Central memory CD8-positive, alpha-beta T cell (primary cell): ENCODE measurements around the gene KCNK5.

ENCODE experiments used
- ATAC-seq: fragments of 150-1000 bp; cut with Tn5 transposase; replicated peaks from 2 replicates; pipeline ENCODE4 v1.10.0; 2022; ENCODE audit warnings: mild to moderate bottlenecking, moderate FRiP score, moderate number of reproducible peaks; ENCODE audit not compliant: poor library complexity, severe bottlenecking; ENCODE audit errors: extremely low read depth
- DNase-seq, 2 donors: peaks; one replicate each; pipeline ENCODE4 v3.0.0; 2021; ENCODE audit warnings: low spot score in 2 of 2
- H3K27ac Mint-ChIP-seq: one replicate; pipeline ENCODE4 v1.8.0; 2022; ENCODE audit warnings: low read depth, mild to moderate bottlenecking, moderate library complexity, mixed read lengths
- H3K27me3 Mint-ChIP-seq: one replicate; pipeline ENCODE4 v1.8.0; 2022; ENCODE audit warnings: mixed read lengths
- H3K36me3 Mint-ChIP-seq: one replicate; pipeline ENCODE4 v1.8.0; 2022; ENCODE audit warnings: mild to moderate bottlenecking, moderate library complexity, mixed read lengths; ENCODE audit not compliant: insufficient read depth
- H3K4me1 Mint-ChIP-seq: one replicate; pipeline ENCODE4 v1.8.0; 2022; ENCODE audit warnings: mixed read lengths
- H3K4me3 Mint-ChIP-seq: one replicate; pipeline ENCODE4 v1.8.0; 2022; ENCODE audit warnings: mild to moderate bottlenecking, moderate library complexity, mixed read lengths
- H3K9me3 Mint-ChIP-seq: one replicate; pipeline ENCODE4 v1.8.0; 2022; ENCODE audit warnings: mixed read lengths

The KCNK5 gene

DNA sequence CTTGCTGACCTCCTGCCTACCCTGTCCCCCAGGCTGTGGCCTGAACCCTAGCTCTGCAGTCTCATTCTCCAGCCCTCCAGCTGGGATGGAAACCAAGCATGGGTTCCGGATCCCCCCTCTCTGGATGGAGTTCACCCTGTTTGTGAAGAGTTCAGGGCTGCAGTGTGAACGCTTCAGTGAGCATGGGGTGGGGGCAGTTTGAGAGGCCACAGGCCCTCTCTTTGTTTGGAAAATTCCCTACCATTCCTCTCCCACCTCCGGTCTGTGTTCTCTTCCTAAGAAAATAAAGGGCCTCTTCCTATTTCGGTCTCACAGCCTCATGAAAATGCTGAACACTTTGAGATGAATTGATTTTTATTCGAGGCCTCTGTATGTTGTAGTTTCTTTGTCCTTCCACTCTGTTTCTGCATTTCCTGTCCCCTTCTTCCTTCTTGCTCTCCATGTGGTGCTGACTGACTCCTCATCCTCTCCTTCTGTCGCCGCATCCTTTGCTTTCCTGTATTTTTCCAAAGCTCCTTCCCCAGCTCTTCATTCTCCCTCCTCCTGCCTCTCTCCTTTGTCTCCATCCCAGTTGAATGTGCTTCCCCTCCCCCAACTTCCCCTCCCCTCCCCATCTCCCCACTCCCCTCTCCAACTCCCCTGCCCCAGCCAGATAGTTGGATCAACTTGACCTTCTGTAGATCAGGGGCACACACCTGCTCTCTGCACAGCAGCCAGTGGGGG, 2.4 kb upstream of the KCNK5 start:
- Mint-ChIP-seq H3K27ac (no peak overlapping the region), H3K36me3 (no peaks in the 10 kb centered on the region), H3K4me1 (peaks cover 22% of the 10 kb centered on the region), H3K4me3 (no peak overlapping the region), H3K27me3 (peaks cover 20% of the 10 kb centered on the region), H3K9me3 (no peaks in the 10 kb centered on the region)
- DNase-seq = no peak
- ATAC-seq = no peak

DNA sequence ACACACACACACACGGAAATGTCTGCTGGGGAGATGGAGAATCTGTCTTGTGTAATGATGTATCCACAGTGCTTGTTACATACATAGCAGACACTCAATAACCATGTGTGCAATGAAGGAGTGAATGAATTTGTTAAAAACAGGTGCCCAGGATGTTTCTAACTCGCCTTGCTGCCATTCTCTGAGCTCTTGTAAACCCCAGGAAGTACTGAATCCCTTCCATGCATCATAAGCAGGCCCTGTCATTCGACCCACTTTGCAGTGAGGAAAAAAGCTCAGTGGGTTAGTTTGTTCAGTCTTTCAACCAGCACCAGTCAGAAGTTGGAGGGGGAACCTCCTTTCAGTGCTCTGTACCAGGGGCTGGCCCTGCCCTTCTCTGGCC, 1.4 kb upstream of the KCNK5 start:
- Mint-ChIP-seq H3K27me3 (peaks cover 20% of the 10 kb centered on the region), H3K9me3 (no peaks in the 10 kb centered on the region), H3K36me3 (peaks cover 1% of the 10 kb centered on the region), H3K27ac (peak overlapping the region; percentile 70), H3K4me3 (peak overlapping the region; percentile 73), H3K4me1 (peaks cover 32% of the 10 kb centered on the region)
- ATAC-seq (no peak), DNase-seq (no peak)

DNA sequence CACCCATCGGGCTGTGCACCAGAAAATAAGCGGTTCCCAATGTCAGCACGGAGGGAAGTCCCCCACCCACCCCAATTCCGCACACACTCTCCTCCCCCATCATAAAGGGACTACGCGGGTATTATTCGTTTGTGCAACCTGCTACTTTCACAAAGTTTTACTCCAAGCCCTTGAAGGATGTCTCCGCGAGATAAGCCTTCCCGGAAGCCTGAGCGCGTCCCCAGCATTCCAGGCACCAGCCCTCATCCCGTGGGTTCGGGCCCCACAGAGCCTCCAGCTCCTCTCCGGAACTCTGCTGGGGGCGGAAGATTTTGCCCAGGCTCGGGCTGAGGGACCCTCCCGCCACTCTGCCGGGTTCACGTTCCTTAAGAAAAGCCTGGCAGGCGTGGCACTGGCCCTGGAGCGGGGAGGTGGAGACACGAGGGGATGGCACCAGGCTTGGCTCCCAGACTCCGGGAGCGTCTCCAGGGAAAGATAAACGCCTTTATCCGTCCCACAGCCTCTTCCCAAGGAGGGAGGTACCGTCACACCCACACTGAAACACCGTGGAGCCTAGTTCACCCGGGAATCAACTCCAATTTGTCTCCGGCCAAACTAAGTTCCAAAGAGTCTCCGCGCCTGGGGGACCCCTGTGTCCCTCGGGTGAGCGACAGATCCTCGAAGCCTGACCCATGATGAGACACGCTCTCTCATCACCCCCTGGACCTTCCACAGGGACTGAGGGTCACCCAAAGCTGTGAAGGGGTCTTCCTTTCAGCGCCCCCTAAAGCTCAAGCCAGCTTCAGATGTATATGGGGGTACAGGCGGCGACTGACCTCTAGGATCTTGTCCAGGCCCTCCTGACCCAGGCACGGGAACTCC, 934 bp downstream of the KCNK5 start:
- Mint-ChIP-seq H3K36me3 (peaks cover 1% of the 10 kb centered on the region), H3K27ac (peak overlapping the region; percentile 53), H3K9me3 (no peaks in the 10 kb centered on the region), H3K4me1 (peaks cover 32% of the 10 kb centered on the region), H3K4me3 (peak overlapping the region; percentile 73), H3K27me3 (peaks cover 20% of the 10 kb centered on the region)
- DNase-seq = no peak
- no peak for ATAC-seq

DNA sequence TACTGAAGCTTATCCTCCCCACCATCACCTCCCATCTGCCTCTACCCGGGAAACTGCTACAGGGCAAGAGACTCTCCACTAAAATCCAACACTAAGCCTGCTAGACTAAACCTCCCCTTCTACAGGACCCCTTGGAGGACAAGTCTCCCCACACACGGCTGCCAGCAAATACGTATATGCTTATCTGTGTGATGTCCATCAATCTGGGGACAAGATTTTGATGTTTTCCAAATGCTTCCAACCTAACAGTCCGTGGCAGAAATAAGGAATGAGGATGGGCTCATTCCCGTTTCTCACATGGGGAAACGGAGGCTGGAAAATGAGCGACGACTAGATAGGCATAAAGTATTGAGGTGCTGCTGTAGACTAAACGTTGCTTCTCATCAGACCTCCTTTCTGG, 1.8 kb downstream of the KCNK5 start:
- H3K27ac Mint-ChIP-seq = peak overlapping the region; percentile 54
- H3K4me3 Mint-ChIP-seq = peak overlapping the region; percentile 73
- peaks cover 1% of the 10 kb centered on the region for H3K36me3 Mint-ChIP-seq
- DNase-seq = no peak
- no peak for ATAC-seq
- no peaks in the 10 kb centered on the region for H3K9me3 Mint-ChIP-seq
- peaks cover 20% of the 10 kb centered on the region for H3K27me3 Mint-ChIP-seq
- H3K4me1 Mint-ChIP-seq = peaks cover 32% of the 10 kb centered on the region

DNA sequence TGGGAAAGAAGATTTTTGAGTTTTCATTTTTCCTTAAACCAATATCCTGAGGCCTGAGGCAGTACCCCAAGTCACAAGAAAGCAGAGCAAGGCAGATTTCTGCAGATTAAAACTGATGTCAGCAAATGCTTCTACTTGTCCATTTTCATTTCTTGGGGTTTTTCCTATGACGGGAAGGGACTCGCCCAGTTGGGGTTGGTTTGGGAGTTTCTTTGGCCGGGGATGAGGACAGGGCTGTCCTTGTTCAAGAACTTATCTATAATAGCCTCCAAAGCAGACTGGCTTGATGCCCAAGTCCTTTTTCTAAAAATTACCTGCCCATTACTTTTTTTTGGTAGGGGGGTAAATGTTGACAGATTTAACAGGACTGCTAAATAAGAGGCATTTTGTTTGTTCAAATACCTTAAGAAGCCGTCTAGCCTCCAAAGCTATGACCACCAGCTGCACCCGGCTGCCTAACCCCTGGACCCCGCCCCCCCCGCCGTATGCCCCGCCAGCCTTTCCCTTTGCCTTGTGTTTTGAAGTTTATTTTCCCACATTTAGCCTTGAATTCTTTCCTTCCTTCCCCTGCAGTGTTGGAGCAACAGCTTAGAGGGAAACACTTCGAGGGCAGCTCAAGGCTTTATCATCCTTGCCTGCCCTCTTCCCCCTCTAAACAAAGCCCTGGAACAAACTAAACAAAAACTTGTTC, 2.5 kb downstream of the KCNK5 start:
- peaks cover 1% of the 10 kb centered on the region for H3K36me3 Mint-ChIP-seq
- no peaks in the 10 kb centered on the region for H3K9me3 Mint-ChIP-seq
- peak overlapping the region; percentile 54 for H3K27ac Mint-ChIP-seq
- DNase-seq (no peak), ATAC-seq (no peak)
- H3K4me1 Mint-ChIP-seq = peaks cover 35% of the 10 kb centered on the region
- peak overlapping the region; percentile 73 for H3K4me3 Mint-ChIP-seq
- peaks cover 20% of the 10 kb centered on the region for H3K27me3 Mint-ChIP-seq

DNA sequence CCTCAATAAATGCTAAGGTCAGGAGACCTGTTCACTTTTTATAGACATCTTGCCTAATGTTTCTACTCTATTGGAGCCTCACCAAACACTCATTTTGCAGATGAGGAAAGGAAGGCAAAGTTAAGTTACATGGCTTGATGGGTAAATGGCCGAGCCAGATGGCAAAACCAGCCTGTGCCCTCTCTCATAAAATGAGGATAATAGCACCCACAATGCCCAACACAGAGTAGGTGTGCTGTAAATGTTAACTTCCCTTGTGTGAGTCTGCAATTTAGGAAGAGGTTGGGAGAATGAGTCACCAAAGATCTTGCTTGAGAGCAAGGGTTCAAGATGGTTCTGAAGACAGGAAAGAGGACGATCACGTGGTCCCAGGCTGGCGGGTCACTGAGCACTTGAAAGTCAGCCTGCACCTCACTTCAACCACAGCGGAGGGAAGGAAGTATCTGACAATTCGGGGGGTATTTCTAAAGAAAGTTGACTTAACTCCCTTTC, 3.3 kb downstream of the KCNK5 start:
- Mint-ChIP-seq H3K27me3 (peaks cover 12% of the 10 kb centered on the region), H3K9me3 (no peaks in the 10 kb centered on the region), H3K4me1 (peaks cover 36% of the 10 kb centered on the region), H3K36me3 (peaks cover 1% of the 10 kb centered on the region), H3K4me3 (peak overlapping the region; percentile 50), H3K27ac (peak overlapping the region; percentile 54)
- ATAC-seq = peak; percentile 57
- DNase-seq = no peak

DNA sequence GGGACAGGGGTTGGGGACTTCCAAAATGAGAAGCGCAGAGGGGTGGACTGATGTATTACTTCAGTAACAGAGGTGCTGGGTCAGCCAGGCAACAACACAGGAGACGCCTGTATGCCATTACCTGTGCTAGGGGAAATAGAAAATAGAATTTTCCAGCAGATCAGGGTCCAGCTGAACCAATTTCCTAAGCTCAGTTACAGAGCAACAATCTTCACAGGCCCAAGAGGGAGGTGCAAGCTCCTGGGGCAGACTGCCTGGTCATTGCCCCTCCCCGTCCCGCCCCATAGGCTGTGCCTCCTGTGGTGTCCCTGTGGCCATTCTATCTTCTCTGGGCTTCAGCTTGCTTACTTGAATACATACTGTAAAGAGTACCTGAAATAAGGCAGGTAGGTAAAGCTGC, 3.7 kb downstream of the KCNK5 start:
- no peaks in the 10 kb centered on the region for H3K9me3 Mint-ChIP-seq
- no peak for ATAC-seq
- H3K27ac Mint-ChIP-seq = peak overlapping the region; percentile 54
- no peak overlapping the region for H3K4me3 Mint-ChIP-seq
- peaks cover 10% of the 10 kb centered on the region for H3K27me3 Mint-ChIP-seq
- H3K36me3 Mint-ChIP-seq = peaks cover 1% of the 10 kb centered on the region
- H3K4me1 Mint-ChIP-seq = peaks cover 36% of the 10 kb centered on the region
- no peak for DNase-seq

DNA sequence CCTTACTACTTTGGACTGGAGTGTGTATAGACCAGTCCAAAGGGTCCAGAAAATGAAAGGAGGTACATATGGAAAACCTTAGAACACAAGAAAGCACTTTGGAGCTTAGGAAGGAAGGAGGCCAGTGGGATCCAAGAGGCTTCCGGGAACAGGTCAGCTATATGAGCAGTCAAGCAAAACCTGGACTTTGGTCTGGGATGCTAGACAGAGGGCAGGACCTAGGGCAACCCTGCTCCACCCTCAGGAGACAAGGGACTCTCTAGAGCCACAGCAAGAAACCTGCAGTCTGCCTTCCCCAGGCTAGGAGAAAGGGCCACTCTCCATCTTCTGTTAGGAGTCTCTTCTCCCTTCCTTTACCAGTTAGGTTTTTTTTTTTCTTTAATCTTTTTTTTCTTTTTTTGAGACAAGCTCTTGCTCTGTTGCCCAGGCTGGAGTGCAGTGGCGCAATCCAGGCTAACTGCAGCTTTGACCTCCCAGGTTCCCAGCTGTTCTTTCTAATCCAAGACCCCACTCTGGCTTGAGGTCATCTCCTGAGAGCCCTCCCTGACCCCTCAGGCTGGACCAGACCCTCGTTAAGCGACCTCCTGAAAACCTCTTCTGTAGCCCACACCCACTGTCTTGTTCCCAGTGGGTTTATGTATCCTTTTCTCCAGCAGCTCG, 4.6 kb downstream of the KCNK5 start:
- Mint-ChIP-seq H3K9me3 (no peaks in the 10 kb centered on the region), H3K27me3 (peaks cover 1% of the 10 kb centered on the region), H3K36me3 (peaks cover 1% of the 10 kb centered on the region), H3K4me1 (peaks cover 30% of the 10 kb centered on the region), H3K4me3 (no peak overlapping the region), H3K27ac (no peak overlapping the region)
- ATAC-seq = no peak
- no peak for DNase-seq

DNA sequence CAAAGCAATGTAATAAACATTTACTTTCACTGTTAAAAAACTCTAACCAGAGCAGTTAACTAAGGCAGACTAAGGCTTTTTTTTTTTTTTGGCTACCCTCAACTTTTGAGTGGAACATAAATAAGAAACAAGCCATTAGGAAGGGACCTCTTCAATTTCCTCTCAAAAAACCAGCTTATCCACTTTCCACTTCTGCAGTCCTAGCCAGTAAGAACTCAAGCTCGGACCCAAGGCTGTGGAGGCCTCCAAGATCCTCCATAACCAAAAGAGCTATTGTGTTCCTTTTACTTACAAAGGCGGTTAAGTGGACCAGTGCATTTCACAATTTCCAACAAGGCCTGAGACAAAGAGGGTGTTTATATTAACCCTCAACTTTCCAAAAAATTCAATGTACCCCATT, 5.3 kb downstream of the KCNK5 start:
- Mint-ChIP-seq H3K27me3 (no peaks in the 10 kb centered on the region), H3K4me3 (no peak overlapping the region), H3K27ac (no peak overlapping the region), H3K9me3 (no peaks in the 10 kb centered on the region), H3K36me3 (peaks cover 1% of the 10 kb centered on the region), H3K4me1 (peaks cover 31% of the 10 kb centered on the region)
- ATAC-seq (no peak), DNase-seq (no peak)

DNA sequence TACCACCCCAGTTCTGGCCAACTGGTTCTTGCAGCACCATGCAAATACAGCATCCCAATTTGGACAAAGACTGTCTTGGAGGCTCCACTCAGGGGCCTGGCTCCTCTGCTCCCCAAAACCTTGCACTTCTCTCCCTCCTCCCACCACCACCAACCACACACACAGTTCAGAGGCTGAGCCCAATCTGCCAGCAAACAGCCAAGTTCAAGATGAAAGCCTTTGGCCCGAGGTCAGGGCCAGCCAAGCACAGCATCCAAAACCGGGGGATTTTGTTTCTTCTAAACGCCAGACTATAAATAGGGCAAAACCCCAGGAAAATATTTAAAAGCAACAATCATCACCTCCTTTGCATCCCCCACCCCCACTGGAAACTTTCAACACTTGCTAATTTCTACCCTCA, 5.7 kb downstream of the KCNK5 start:
- H3K4me3 Mint-ChIP-seq = no peak overlapping the region
- H3K9me3 Mint-ChIP-seq = no peaks in the 10 kb centered on the region
- ATAC-seq = no peak
- no peak overlapping the region for H3K27ac Mint-ChIP-seq
- peaks cover 1% of the 10 kb centered on the region for H3K36me3 Mint-ChIP-seq
- no peaks in the 10 kb centered on the region for H3K27me3 Mint-ChIP-seq
- H3K4me1 Mint-ChIP-seq = peaks cover 35% of the 10 kb centered on the region
- no peak for DNase-seq

DNA sequence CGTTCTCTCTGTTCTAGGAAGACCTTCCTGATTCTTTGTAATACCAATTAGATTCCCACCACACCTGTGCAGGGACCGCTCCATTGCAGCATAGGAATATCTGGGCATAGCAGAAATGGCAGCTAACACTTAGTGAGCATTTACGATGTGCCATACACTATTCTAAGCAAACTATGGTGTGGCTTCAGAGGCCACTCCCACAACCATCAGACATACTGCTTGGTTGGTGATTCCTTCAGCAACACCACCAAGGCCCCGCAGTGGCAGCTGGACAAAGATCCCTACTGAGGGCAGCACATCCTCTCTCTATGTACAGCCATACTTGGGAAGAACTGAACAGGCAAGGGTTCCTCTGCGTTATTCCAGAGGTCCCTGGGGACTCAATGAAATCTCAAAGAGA, 6.2 kb downstream of the KCNK5 start:
- Mint-ChIP-seq H3K36me3 (peaks cover 1% of the 10 kb centered on the region), H3K27me3 (no peaks in the 10 kb centered on the region), H3K4me3 (no peak overlapping the region), H3K27ac (no peak overlapping the region), H3K9me3 (no peaks in the 10 kb centered on the region), H3K4me1 (peaks cover 32% of the 10 kb centered on the region)
- ATAC-seq = no peak
- no peak for DNase-seq
